BE2C (cell line): ENCODE measurements around the gene AGAP4. TPM values are rescaled to one million over a fixed set of nuclear protein-coding genes. Genes with fewer than 3 reads are reported as not detected.
"Not testable (repeated sequence)": the region's sequence is repeated elsewhere in the genome, so short reads cannot be mapped to it uniquely, and the experiment has no call there.

Experiments
- DNase-seq: peaks from one replicate; pipeline ENCODE4 v3.0.0-alpha.2; 2020
- H3K27me3 ChIP-seq: fragments of 250-450 bp; sonication (Bioruptor Pico); 2 replicates; pipeline ENCODE4 v1.5.1; 2020; ENCODE audit warnings: mild to moderate bottlenecking
- H3K36me3 ChIP-seq: fragments of 250-450 bp; sonication (Bioruptor Pico); 2 replicates; pipeline ENCODE4 v1.5.1; 2020; ENCODE audit warnings: mild to moderate bottlenecking
- H3K4me1 ChIP-seq: fragments of 250-450 bp; sonication (Bioruptor Pico); 2 replicates; pipeline ENCODE4 v1.5.1; 2020
- H3K4me3 ChIP-seq: 2 replicates; pipeline ENCODE4 v1.5.1; 2011; ENCODE audit warnings: low read depth, low read length
- H3K9me3 ChIP-seq: fragments of 250-450 bp; sonication (Bioruptor Pico); 2 replicates; pipeline ENCODE4 v1.5.1; 2020
- polyA plus RNA-seq: library from polyadenylated mRNA; unstranded; fragments of >200 nt; gene quantifications from one replicate; pipeline ENCODE4 v1.2.1, GENCODE V29; 2012; ENCODE audit warnings: low read depth, missing spikeins; ENCODE audit not compliant: insufficient read length, insufficient read depth
- TF ChIP-seq, protein P1 (sequence below): IDR thresholded peaks from 2 replicates; pipeline ENCODE4 v1.5.1; 2012; ENCODE audit warnings: mild to moderate bottlenecking, low read depth, low read length

AGAP4 gene
- polyA plus RNA-seq = 23.8 TPM

DNA sequence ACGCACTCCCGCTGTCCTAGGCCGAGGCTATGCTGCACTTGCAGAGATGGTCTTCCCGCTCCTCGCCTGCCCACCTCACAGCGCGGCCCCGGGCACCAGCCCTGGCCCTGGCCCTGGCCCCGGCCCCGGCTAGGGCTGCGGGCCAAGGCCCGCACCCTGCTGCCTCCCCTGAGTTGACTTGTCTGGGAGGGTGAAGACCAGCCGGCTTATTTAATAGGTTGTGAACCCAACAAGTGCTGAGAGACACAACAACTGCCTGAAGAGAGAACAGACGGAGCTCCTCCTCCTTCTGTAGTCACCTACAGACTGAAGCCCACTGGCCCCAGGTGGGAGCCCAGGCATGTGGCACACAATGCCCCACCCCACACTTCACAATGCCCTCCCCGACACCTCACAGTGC is at the start of gene AGAP4:
Gene AGAP4 (minus strand): TSS at position 101 of the 400 bp plus-strand sequence. CDS start 153 bp downstream, outside the sequence.
- H3K27me3 ChIP-seq, H3K9me3 ChIP-seq, H3K4me1 ChIP-seq, DNase-seq, H3K36me3 ChIP-seq, H3K4me3 ChIP-seq: not testable (repeated sequence)

DNA sequence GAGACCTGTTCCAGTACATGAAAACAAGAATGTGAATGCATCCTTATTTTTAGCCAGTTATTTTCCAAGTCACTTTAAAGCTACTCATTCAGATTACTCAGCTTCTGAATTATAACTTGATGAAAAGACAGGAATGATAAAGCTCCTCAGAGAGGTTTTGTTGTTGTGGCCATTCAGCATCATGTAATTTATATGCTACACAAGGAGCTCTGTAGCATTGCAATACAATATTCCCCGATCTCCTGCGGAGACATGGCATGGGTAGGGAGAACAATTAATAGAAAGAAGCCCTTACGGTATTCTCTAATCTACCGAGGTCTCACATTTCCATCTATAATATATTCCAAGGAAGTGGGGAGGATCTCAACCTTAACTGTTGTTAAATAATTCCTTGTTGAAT is 43.4 kb upstream of the AGAP4 start:
- not testable (repeated sequence) for H3K4me1 ChIP-seq, H3K36me3 ChIP-seq, DNase-seq, H3K4me3 ChIP-seq, H3K27me3 ChIP-seq, H3K9me3 ChIP-seq

DNA sequence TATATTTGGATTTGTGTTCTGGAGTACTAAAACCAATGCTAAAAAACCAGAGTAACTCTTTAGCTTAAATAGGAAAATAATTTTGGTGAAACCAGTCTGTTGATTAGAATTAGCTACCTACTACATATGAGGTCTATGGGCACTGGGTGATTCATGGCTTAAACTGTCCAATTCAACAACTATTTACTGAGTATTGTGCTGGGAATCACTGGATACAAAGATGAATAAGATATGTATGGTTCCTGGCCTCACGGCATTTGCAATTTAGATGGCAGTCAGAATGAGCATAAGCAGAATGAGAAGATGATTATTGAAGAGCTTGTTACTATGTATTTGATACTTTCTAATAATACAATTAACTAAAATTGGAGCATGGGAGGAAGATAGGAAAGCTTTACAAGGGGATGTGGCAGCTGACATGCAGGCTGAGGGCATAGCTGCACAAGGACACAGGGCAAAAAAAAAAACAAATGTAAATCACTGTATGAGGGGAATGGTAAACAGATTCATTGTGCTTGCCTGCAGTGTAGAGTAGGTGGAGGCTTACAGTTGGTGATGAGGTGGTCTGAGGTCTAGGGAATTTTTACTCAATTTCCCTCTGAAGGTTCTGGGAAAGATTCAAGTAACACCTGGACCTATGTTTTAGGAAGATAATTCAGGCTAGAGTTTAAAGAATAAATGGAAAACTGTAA is 42.4 kb upstream of the AGAP4 start:
- H3K36me3 ChIP-seq, H3K4me1 ChIP-seq, H3K9me3 ChIP-seq, H3K4me3 ChIP-seq, H3K27me3 ChIP-seq: not testable (repeated sequence)
- DNase-seq = peak; percentile 10

DNA sequence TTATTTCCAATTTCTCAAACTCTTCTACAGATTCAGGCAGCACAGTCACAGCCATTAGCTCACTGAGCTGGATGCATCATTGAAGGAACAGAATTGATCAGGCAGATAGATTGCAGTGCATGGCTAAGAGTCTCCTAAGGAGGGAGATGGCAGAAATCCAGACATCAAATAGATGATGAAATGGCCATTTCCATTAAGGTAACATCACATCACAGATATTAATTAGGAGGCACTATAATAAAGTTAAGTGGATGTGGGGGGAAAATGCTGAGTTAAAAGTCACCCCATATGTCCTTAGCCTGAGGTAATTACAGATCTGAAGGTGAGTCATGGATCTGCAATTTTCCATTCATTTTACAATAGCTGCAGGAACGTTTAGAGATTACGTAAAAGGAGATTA is 35.6 kb upstream of the AGAP4 start:
- H3K36me3 ChIP-seq, H3K4me3 ChIP-seq, H3K4me1 ChIP-seq, H3K27me3 ChIP-seq, H3K9me3 ChIP-seq: not testable (repeated sequence)
- DNase-seq = peak; percentile 47

DNA sequence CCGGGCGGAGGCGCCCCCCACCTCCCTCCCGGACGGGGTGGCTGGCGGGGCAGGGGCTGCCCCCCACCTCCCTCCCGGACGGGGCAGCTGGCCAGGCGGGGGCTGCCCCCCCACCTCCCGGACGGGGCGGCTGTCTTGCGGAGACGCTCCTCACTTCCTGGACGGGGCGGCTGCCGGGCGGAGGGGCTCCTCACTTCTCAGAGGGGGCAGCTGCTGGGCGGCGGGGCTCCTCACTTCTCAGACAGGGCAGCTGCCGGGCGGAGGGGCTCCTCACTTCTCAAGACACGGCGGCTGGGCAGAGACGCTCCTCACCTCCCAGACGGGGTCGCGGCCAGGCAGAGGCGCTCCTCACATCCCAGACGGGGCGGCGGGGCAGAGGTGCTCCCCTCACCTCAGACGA is 18.1 kb upstream of the AGAP4 start:
- H3K4me3 ChIP-seq, H3K9me3 ChIP-seq, H3K36me3 ChIP-seq, H3K27me3 ChIP-seq, DNase-seq, H3K4me1 ChIP-seq: not testable (repeated sequence)

DNA sequence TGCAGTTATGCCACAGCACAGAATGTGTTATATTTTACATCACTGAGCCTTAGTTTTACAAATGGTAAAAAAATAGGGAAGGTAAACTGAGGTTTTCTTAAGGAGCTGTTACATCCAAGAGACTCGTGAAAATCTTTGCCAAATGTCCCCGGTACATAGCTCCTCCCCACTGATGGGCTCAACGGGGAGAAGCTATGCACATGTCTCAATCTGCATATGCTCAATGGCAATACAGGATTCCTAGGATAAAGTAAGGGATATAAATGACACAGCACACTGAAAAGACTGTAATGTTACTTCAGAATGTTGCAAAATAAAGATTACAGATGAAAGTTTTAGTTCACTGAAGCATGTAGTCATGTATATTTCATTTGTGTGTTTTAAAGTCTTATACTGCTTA is 17.0 kb upstream of the AGAP4 start:
- H3K27me3 ChIP-seq, H3K36me3 ChIP-seq, H3K4me3 ChIP-seq, H3K9me3 ChIP-seq, DNase-seq, H3K4me1 ChIP-seq: not testable (repeated sequence)

DNA sequence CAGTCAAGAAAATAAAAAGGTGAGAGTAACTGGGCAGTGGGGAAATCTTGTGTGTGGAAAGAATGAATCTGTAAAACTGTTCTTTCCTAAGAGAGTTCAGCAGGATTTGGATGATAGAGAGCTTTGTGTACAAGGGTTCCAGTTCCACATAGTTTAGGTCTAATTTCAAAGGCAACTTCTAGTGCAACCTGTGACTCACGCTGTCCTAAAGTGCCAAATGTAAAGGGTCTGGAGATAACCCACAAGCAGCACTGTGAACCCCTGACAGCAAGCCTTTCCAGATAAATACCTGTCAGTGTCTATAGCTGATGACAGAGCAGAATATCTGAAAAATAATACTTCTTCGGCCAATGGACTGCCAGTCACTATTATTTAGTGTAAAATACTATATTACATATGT is 16.3 kb upstream of the AGAP4 start:
- H3K36me3 ChIP-seq, DNase-seq, H3K27me3 ChIP-seq, H3K9me3 ChIP-seq, H3K4me3 ChIP-seq, H3K4me1 ChIP-seq: not testable (repeated sequence)

DNA sequence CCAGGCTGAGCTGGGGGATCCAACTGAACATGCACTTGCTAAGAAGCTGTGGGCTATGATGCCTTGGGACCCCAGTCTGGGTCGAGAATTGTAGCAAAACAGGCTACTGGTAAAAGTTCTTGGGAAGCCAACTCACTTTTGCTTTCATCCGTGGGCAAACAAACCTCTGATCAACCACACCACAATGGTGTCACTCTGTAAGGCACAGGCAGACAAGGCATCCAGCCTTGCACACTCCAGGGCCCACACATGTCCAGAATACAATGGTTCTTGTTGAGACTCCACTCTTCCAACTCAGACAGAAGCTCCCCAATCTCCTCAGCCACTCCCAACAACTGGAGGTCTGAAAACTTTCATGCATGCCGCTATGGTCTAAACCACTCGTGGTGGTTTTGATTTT is 10.6 kb upstream of the AGAP4 start:
- not testable (repeated sequence) for H3K4me3 ChIP-seq, H3K36me3 ChIP-seq, H3K4me1 ChIP-seq, H3K9me3 ChIP-seq, DNase-seq, H3K27me3 ChIP-seq

DNA sequence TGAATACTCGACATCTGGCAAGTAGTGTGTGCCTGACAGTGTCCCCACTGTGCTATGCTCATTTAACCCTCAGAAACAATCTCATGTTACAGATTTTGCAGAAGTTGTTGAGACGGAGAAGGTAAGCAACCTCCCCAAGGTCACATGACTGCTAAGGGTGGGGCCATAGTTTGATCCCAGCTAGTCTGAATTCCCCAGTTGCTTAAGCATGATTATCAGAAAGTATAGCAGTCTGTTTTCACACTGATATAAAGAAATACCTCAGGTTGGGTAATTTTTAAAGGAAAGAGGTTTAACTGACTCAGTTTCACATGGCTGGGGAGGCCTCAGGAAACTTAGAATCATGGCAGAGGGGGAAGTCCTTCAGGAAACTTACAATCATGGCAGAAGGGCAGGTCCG is 1.2 kb upstream of the AGAP4 start:
- H3K36me3 ChIP-seq, H3K4me3 ChIP-seq, H3K27me3 ChIP-seq, H3K4me1 ChIP-seq, H3K9me3 ChIP-seq, DNase-seq: not testable (repeated sequence)

DNA sequence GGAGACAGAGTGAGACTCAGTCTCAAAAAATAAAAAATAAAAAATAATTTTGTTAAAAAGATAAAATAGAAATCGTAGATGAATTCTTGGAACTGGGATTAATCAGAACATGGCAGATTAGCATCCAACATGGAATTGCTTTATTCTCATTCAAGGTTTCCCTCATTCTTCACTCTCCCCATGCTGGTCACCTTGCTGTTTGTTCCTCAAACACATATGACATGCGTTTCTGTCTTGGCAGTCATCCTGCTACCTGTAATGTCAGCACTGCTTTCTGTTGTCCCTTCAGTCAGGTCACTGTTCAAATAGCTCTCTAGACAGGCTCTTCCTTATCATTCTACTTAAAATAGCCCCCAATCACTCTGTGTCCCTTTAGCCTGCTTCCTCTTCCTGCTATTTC is 24.4 kb downstream of the AGAP4 start:
- not testable (repeated sequence) for H3K36me3 ChIP-seq, H3K27me3 ChIP-seq, H3K4me1 ChIP-seq, H3K4me3 ChIP-seq, DNase-seq, H3K9me3 ChIP-seq

DNA sequence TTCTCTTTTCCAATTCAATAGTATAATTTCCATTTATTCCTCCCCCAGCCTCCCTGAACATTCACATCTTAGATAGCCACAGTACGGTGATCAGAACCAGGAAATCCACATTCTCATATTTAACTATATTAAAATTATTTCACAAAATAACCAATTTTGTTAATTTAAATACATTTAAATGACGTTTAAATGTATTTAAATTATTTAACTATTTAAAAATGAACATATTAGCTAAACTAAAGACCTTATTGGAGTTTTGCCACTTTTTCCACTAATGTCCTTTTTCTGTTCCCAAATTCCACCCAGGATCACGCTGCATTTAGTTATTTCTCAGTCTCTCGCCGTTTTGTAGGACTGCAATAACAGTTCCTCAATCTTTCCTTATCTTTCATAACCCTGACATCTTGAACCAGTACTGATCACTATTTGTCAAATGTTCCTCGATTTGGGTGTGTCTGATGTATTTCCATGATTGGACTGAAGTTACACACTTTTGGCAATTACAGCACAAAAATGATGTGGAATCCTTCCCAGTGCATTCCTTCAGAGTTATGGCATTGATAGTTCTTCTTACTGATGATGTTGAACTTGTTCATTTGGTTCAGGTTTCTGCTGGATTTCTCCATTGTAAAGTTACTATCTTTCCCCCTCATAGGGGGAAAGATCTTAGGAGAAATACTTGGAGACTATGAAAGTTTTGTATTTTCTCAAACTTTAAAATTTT is 27.0 kb downstream of the AGAP4 start:
- not testable (repeated sequence) for DNase-seq, H3K4me1 ChIP-seq, H3K9me3 ChIP-seq, H3K36me3 ChIP-seq, H3K4me3 ChIP-seq, H3K27me3 ChIP-seq

DNA sequence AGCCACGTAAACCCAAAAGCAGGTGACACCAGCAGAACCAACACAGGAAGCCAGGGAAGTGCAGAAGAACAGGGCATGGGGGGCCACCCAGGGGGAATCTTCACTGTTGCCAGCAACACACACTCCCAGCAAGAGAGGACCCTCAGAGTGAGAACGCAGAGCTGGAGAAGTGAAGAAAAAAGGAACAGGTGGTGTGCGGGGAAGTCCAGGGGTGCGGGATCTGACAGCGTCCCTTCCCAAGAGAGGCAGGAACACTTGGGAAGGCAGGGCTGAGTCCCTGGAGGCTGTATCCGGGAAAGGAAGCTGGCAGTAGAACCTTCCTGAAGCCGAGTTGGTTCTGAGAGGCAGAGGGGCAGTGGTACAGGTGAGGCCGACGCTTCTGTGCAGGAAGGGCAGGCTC is 27.7 kb downstream of the AGAP4 start:
- H3K36me3 ChIP-seq = no peaks in the 10 kb centered on the region
- H3K9me3 ChIP-seq = no peaks in the 10 kb centered on the region
- TF ChIP-seq, protein P1, sequence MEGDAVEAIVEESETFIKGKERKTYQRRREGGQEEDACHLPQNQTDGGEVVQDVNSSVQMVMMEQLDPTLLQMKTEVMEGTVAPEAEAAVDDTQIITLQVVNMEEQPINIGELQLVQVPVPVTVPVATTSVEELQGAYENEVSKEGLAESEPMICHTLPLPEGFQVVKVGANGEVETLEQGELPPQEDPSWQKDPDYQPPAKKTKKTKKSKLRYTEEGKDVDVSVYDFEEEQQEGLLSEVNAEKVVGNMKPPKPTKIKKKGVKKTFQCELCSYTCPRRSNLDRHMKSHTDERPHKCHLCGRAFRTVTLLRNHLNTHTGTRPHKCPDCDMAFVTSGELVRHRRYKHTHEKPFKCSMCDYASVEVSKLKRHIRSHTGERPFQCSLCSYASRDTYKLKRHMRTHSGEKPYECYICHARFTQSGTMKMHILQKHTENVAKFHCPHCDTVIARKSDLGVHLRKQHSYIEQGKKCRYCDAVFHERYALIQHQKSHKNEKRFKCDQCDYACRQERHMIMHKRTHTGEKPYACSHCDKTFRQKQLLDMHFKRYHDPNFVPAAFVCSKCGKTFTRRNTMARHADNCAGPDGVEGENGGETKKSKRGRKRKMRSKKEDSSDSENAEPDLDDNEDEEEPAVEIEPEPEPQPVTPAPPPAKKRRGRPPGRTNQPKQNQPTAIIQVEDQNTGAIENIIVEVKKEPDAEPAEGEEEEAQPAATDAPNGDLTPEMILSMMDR = no peak
- no peak overlapping the region for H3K4me3 ChIP-seq
- DNase-seq = no peak
- no peaks in the 10 kb centered on the region for H3K4me1 ChIP-seq
- no peaks in the 10 kb centered on the region for H3K27me3 ChIP-seq
